ENCODE measurements around the gene RAET1E. TPM values are rescaled to one million over a fixed set of nuclear protein-coding genes. Genes with fewer than 3 reads are reported as not detected.
A peak's percentile ranks its signal among the peaks of the same experiment; 100 is the strongest.

The RAET1E gene
- total and polyA plus RNA-seq, 2 donors (not counting 3 experiments of a cell fraction or from before 2014, with no cell fraction given) = 0.04 TPM; not detected in 1

DNA sequence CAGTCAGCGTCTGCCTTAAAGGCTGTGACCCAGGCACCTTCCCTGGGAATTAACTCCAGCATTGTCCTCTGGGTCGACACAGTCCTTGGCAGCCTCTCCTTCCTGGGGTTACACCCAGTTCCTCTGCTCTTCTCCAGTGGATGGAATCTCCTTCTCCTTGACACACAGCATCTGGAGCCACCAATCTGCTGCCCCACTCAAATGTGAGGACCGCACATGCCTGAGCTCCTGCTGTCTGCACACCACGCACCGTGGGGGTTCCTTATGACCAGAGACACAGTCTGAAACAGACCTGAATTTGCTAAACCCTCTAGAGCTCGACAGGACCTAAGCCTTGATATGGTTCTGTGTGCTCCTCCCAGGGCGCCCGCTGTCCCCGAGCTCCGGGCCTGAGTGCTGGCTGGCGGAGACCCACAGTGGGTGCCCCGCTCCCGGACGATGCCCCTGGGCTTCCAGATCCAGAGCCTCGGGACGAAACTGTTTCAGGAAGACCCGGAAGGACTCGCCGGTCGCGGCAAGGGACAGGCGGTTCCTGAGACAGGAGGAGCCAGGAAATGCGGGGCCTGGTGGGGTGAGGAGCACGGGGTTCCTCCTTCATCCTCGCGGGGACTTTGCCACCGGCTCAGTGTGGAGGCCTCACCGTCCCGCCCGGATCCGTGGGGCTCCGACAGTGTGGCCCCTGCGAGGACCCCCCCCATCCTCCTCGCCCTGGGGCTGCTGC is 27.5 kb upstream of the RAET1E start:
- DNase-seq (ENCODE audit: low read depth, low spot score) = peak; percentile 36
- dilution Hi-C loops (cut with MboI; ENCODE audit: extremely low pct_ligation_motif_present, low sequenced_read_pairs) = no loop called here
- Histone ChIP-seq H3K9me3 (replicated peaks; ENCODE audit: control insufficient read depth, insufficient read depth, low read length) (no peaks in the 10 kb centered on the region), H3K9ac (replicated peaks; ENCODE audit: extremely low read depth, insufficient read depth, low read length) (peak overlapping the region; percentile 30), H3K36me3 (ENCODE audit: control insufficient read depth in 2 of 2, extremely low read depth in 1 of 2, insufficient read depth in 2 of 2, low read length in 2 of 2) (no peaks in the 10 kb centered on the region), H3K27ac (ENCODE audit: insufficient read depth, low read depth, low read length) (no peak overlapping the region), H3K4me3 (replicated peaks in 1 of 3; ENCODE audit: insufficient read depth in 1 of 3, low read depth in 1 of 3, low read length in 3 of 3) (peak overlapping the region; percentile 19 to 47 (median 45)), H3K27me3 (ENCODE audit: control insufficient read depth in 2 of 2, insufficient read depth in 2 of 2, low read length in 2 of 2) (peaks cover 19 to 23% of the 10 kb centered on the region in 2 experiments), H2AFZ (ENCODE audit: low read depth, low read length) (peak overlapping the region; percentile 92), H4K20me1 (replicated peaks; ENCODE audit: control insufficient read depth, extremely low read depth, insufficient read depth, low read length) (no peaks in the 10 kb centered on the region), H3K79me2 (ENCODE audit: control insufficient read depth, insufficient read depth, low read length) (no peaks in the 10 kb centered on the region), H3K9me1 (replicated peaks; ENCODE audit: control insufficient read depth, extremely low read depth, insufficient read depth, low read length) (no peaks in the 10 kb centered on the region), H3K4me2 (ENCODE audit: insufficient read depth, low read length) (peak overlapping the region; percentile 41), H3K4me1 (ENCODE audit: control insufficient read depth, extremely low read depth, insufficient read depth, low read length) (peaks cover 4% of the 10 kb centered on the region)
- ChIA-PET CTCF (interaction anchor here (1.0 to 2.5 kb wide), 5 partner anchors 21 to 380 kb away, joined by 3 to 30 read pairs (median 5); partner anchors contain the start of gene PPIL4), POLR2A (no interaction called here)
- peak; percentile 4 for FAIRE-seq
- intact Hi-C loops (cut with micrococcal nuclease) = loop anchor here (10.0 kb wide), 1 partner anchor 901 kb away; no protein-coding TSS in a partner anchor
- TF ChIP-seq FOS (IDR thresholded peaks at IDR 0.05; ENCODE audit: borderline replicate concordance, insufficient read depth, low read length) = no peak
- no peak for TF ChIP-seq GATA2 (IDR thresholded peaks at IDR 0.05; ENCODE audit: insufficient read depth, insufficient read length, low read depth, low read length)
- no peak for TF ChIP-seq POLR2A (IDR thresholded peaks at IDR 0.05; ENCODE audit: low read depth, low read length)
- TF ChIP-seq, protein P1, sequence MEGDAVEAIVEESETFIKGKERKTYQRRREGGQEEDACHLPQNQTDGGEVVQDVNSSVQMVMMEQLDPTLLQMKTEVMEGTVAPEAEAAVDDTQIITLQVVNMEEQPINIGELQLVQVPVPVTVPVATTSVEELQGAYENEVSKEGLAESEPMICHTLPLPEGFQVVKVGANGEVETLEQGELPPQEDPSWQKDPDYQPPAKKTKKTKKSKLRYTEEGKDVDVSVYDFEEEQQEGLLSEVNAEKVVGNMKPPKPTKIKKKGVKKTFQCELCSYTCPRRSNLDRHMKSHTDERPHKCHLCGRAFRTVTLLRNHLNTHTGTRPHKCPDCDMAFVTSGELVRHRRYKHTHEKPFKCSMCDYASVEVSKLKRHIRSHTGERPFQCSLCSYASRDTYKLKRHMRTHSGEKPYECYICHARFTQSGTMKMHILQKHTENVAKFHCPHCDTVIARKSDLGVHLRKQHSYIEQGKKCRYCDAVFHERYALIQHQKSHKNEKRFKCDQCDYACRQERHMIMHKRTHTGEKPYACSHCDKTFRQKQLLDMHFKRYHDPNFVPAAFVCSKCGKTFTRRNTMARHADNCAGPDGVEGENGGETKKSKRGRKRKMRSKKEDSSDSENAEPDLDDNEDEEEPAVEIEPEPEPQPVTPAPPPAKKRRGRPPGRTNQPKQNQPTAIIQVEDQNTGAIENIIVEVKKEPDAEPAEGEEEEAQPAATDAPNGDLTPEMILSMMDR (IDR thresholded peaks at IDR 0.05; ENCODE audit: extremely low read depth in 1 of 2, insufficient read depth in 1 of 2, low read depth in 1 of 2, low read length in 2 of 2) = no peak
- no peak for TF ChIP-seq MYC (IDR thresholded peaks at IDR 0.05; ENCODE audit: low read depth, low read length)
- TF ChIP-seq, protein P2, sequence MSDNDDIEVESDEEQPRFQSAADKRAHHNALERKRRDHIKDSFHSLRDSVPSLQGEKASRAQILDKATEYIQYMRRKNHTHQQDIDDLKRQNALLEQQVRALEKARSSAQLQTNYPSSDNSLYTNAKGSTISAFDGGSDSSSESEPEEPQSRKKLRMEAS (IDR thresholded peaks at IDR 0.05; ENCODE audit: insufficient read depth, insufficient read length) = no peak
- no peak for TF ChIP-seq JUN (IDR thresholded peaks at IDR 0.05; ENCODE audit: borderline replicate concordance, insufficient read depth, insufficient read length, low read depth)
- TF ChIP-seq EZH2 (IDR thresholded peaks at IDR 0.05; ENCODE audit: borderline replicate concordance, low read depth, low read length, severe bottlenecking) = no peak
- TF ChIP-seq POLR2AphosphoS5 (IDR thresholded peaks at IDR 0.05; ENCODE audit: insufficient read depth, low read depth, low read length) = no peak
- BruUV-seq (replicated peaks) = no TSS peak
